MCF 10A (cell line): ENCODE measurements around the gene ABAT. TPM values are rescaled to one million over a fixed set of nuclear protein-coding genes. Genes with fewer than 3 reads are reported as not detected.

Source experiments
- BruUV-seq: library from RNA; stranded (reverse); fragments of 400-500 nt; replicated peaks from 2 replicates; lab custom pipeline; 2021; lab: Mats Ljungman, UMichigan
- CTCF ChIA-PET: fragments of 300-600 bp; sonication (Branson Sonifier 250); formaldehyde crosslinking; extraction: SDS; loops from one replicate; lab custom pipeline; 2021; ENCODE audit warnings: antibody characterized with exemption, inconsistent platforms; lab: Yijun Ruan, JAX
- POLR2A ChIA-PET: fragments of 300-600, 350-650 bp; sonication (Branson Sonifier 250); formaldehyde crosslinking; extraction: SDS; loops from one replicate; lab custom pipeline; 2020; ENCODE audit warnings: antibody characterized with exemption, inconsistent platforms; lab: Yijun Ruan, JAX
- DNase-seq: peaks from one replicate; pipeline ENCODE4 v3.0.0-alpha.2; 2018; ENCODE audit not compliant: unreplicated experiment
- H3K27ac Mint-ChIP-seq: one replicate; pipeline ENCODE4 v1.8.0; 2022; ENCODE audit warnings: mild to moderate bottlenecking, low read depth, mixed read lengths; ENCODE audit not compliant: unreplicated experiment
- H3K27me3 Mint-ChIP-seq: one replicate; pipeline ENCODE4 v1.8.0; 2022; ENCODE audit warnings: mixed read lengths; ENCODE audit not compliant: insufficient read depth, unreplicated experiment
- H3K36me3 Mint-ChIP-seq: one replicate; pipeline ENCODE4 v1.8.0; 2022; ENCODE audit warnings: mild to moderate bottlenecking, moderate library complexity, mixed read lengths; ENCODE audit not compliant: insufficient read depth, unreplicated experiment
- H3K4me1 Mint-ChIP-seq: one replicate; pipeline ENCODE4 v1.8.0; 2022; ENCODE audit warnings: mixed read lengths; ENCODE audit not compliant: insufficient read depth, unreplicated experiment
- H3K4me3 Mint-ChIP-seq: one replicate; pipeline ENCODE4 v1.8.0; 2022; ENCODE audit warnings: mild to moderate bottlenecking, moderate library complexity, mixed read lengths; ENCODE audit not compliant: unreplicated experiment
- H3K9me3 Mint-ChIP-seq: one replicate; pipeline ENCODE4 v1.8.0; 2022; ENCODE audit warnings: mixed read lengths; ENCODE audit not compliant: unreplicated experiment
- CTCF ChIP-seq: fragments of 200-600 bp; IDR thresholded peaks from one replicate; pipeline ENCODE4 v1.8.0; 2022; ENCODE audit warnings: antibody characterized with exemption, mild to moderate bottlenecking; ENCODE audit not compliant: unreplicated experiment
- intact Hi-C: fragments of 100-400 bp; cut with micrococcal nuclease; formaldehyde crosslinking; loops from 2 replicates; pipeline ENCODE4 v1.14.1; 2022
- total RNA-seq: library from RNA; stranded (reverse); gene quantifications from 2 replicates; pipeline ENCODE4 v1.2.3, GENCODE V29; 2022

The ABAT gene
- total RNA-seq, 1 experiment from 2014 or later = 3.0 TPM

DNA sequence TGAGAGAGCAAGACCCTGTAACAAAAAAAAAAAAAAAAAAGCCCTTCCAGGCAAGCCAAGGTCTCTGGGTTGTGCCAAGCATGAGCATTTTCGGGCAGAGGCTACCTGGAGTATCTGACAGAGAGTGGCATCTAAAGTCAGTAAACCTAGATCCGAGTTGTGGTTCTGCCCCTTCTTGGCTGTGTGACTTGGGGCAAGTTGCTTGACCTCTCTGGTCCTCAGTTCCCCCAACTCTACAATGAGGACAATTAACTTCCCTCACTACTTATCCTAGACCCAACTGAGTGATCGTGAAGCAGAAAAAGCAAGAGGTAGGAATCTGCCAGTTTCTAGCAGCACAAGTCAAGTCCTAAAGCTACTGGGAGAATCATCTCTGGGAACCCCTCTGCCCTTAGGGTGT lies 88.7 kb downstream of the ABAT start:
- POLR2A ChIA-PET = interaction anchor here (1.0 kb wide), 1 partner anchor 9 kb away, joined by 3 read pairs; no protein-coding TSS in a partner anchor
- no TSS peak for BruUV-seq
- no peak overlapping the region for H3K4me3 Mint-ChIP-seq
- H3K27ac Mint-ChIP-seq = no peak overlapping the region
- H3K27me3 Mint-ChIP-seq = no peaks in the 10 kb centered on the region
- H3K9me3 Mint-ChIP-seq = no peaks in the 10 kb centered on the region
- TF ChIP-seq CTCF = no peak
- CTCF ChIA-PET = interaction anchor here (1.3 to 2.1 kb wide), 2 partner anchors 29 to 33 kb away, joined by 4 read pairs; no protein-coding TSS in a partner anchor
- no peaks in the 10 kb centered on the region for H3K36me3 Mint-ChIP-seq
- intact Hi-C loops = no loop called here
- no peaks in the 10 kb centered on the region for H3K4me1 Mint-ChIP-seq
- no peak for DNase-seq

GRCh38 chr16:8763899-8764298 lies 89.5 kb downstream of the ABAT start:
- intact Hi-C loops = no loop called here
- Mint-ChIP-seq H3K27me3 (no peaks in the 10 kb centered on the region), H3K9me3 (no peaks in the 10 kb centered on the region), H3K4me3 (no peak overlapping the region), H3K4me1 (no peaks in the 10 kb centered on the region), H3K36me3 (no peaks in the 10 kb centered on the region), H3K27ac (no peak overlapping the region)
- no peak for TF ChIP-seq CTCF
- CTCF ChIA-PET = interaction anchor here (0.7 to 2.1 kb wide), 2 partner anchors 21 to 28 kb away, joined by 3 to 4 read pairs; no protein-coding TSS in a partner anchor
- BruUV-seq = no TSS peak
- DNase-seq = no peak
- POLR2A ChIA-PET = interaction anchor here (1.0 kb wide), 1 partner anchor 8 kb away, joined by 3 read pairs; no protein-coding TSS in a partner anchor

DNA sequence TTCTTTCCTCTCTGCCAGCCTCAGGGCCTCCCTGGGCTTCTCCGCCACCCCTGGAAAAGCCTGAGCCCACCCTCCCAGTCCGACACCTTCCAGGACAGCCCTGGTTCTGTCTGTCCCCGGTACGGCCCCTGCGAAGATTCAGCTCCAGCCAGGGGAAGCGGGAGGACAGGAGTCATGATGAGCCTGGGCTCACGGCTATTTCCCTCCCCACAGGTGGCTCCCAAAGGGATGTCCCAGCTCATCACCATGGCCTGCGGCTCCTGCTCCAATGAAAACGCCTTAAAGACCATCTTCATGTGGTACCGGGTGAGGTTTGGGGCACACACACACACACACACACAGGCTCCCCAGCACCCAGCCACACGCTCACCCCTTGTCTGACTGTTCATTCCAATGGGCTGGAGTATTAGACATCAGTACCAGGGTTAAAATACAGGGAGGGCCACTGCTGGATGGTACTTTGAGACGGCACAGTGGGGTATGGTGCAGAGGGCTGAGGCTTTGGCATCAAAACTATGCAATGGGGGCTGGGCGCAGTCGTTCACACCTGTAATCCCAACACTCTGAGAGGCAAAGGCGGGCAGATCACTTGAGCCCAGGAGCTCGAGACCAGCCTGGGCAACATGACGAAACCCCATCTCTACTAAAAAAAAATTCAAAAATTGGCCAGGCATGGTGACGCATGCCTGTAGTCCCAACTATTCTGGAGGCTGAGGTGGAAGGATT lies 90.3 kb downstream of the ABAT start:
- TF ChIP-seq CTCF = no peak
- no TSS peak for BruUV-seq
- intact Hi-C loops = no loop called here
- H3K9me3 Mint-ChIP-seq = no peaks in the 10 kb centered on the region
- no peak overlapping the region for H3K27ac Mint-ChIP-seq
- H3K27me3 Mint-ChIP-seq = no peaks in the 10 kb centered on the region
- no peak for DNase-seq
- H3K4me3 Mint-ChIP-seq = no peak overlapping the region
- no peaks in the 10 kb centered on the region for H3K4me1 Mint-ChIP-seq
- no peaks in the 10 kb centered on the region for H3K36me3 Mint-ChIP-seq
- ChIA-PET CTCF (interaction anchor here (0.6 to 0.7 kb wide), 2 partner anchors 21 to 357 kb away, joined by 3 read pairs; no protein-coding TSS in a partner anchor), POLR2A (no interaction called here)

GRCh38 chr16:8767176-8767575 lies 92.8 kb downstream of the ABAT start:
- TF ChIP-seq CTCF = no peak
- ChIA-PET CTCF (interaction anchor here (0.6 kb wide), 2 partner anchors 58 to 241 kb away, joined by 3 read pairs; no protein-coding TSS in a partner anchor), POLR2A (no interaction called here)
- H3K9me3 Mint-ChIP-seq = no peaks in the 10 kb centered on the region
- no peaks in the 10 kb centered on the region for H3K4me1 Mint-ChIP-seq
- no peak overlapping the region for H3K4me3 Mint-ChIP-seq
- intact Hi-C loops = no loop called here
- DNase-seq = no peak
- H3K36me3 Mint-ChIP-seq = no peaks in the 10 kb centered on the region
- H3K27ac Mint-ChIP-seq = no peak overlapping the region
- no TSS peak for BruUV-seq
- H3K27me3 Mint-ChIP-seq = no peaks in the 10 kb centered on the region
